CD14-positive monocyte (primary cell): ENCODE measurements around the gene GJA3. TPM values are rescaled to one million over a fixed set of nuclear protein-coding genes. Genes with fewer than 3 reads are reported as not detected.

ENCODE experiments used
- DNase-seq, 3 donors: peaks; one replicate each; pipeline ENCODE4 v3.0.0-alpha.2; 2011 to 2022
- H2AFZ ChIP-seq: 2 replicates; pipeline ENCODE4 v1.6.0; 2012; ENCODE audit warnings: mild to moderate bottlenecking, low read depth, low read length, inconsistent platforms; ENCODE audit not compliant: insufficient read depth, poor library complexity, severe bottlenecking
- H3K27ac ChIP-seq, 2 donors: 1 replicate in 1 of 2; 2 replicates in 1 of 2; pipeline ENCODE4 v1.5.1; 2012 to 2013; ENCODE audit warnings: low read length in 2 of 2, control low read depth in 1 of 2, inconsistent platforms in 1 of 2, low read depth in 1 of 2, mild to moderate bottlenecking in 1 of 2
- H3K27me3 ChIP-seq, 2 donors: one replicate each; pipeline versions ENCODE4 v1.6.0 to v1.6.1; 2011 to 2013; ENCODE audit warnings: low read length in 2 of 2; ENCODE audit not compliant: control insufficient read depth in 2 of 2, insufficient read depth in 2 of 2
- H3K36me3 ChIP-seq, 2 donors: replicated peaks in 1 of 2; 1 replicate in 1 of 2; 2 replicates in 1 of 2; pipeline versions ENCODE4 v1.5.1 to v1.6.1; 2012 to 2013; ENCODE audit warnings: low read length in 2 of 2, control low read depth in 1 of 2, inconsistent platforms in 1 of 2, mild to moderate bottlenecking in 1 of 2; ENCODE audit not compliant: insufficient read depth in 2 of 2, control insufficient read depth in 1 of 2
- H3K4me1 ChIP-seq, 2 donors: 1 replicate in 1 of 2; 2 replicates in 1 of 2; pipeline versions ENCODE4 v1.5.1 to v1.6.1; 2012 to 2013; ENCODE audit warnings: low read length in 2 of 2, control low read depth in 1 of 2, inconsistent platforms in 1 of 2, mild to moderate bottlenecking in 1 of 2, moderate library complexity in 1 of 2; ENCODE audit not compliant: insufficient read depth in 2 of 2, control insufficient read depth in 1 of 2
- H3K4me2 ChIP-seq: replicated peaks from 2 replicates; pipeline ENCODE3; 2012; ENCODE audit warnings: low read length, moderate library complexity, mild to moderate bottlenecking; ENCODE audit not compliant: poor library complexity, severe bottlenecking; ENCODE audit errors: extremely low read depth
- H3K4me3 ChIP-seq, 3 experiments: fragments of 200-600 bp in 1 of 3; sonication (generic) in 1 of 3; replicated peaks in 1 of 3; 1 replicate in 2 of 3; 2 replicates in 1 of 3; pipeline ENCODE4 v1.5.1; 2011 to 2013; ENCODE audit warnings: low read length in 3 of 3, mild to moderate bottlenecking in 3 of 3, control low read depth in 2 of 3, low read depth in 2 of 3, inconsistent platforms in 1 of 3, moderate library complexity in 1 of 3
- H3K79me2 ChIP-seq: 2 replicates; pipeline ENCODE4 v1.6.0; 2012; ENCODE audit warnings: mild to moderate bottlenecking, control low read depth, inconsistent platforms, low read length, moderate library complexity; ENCODE audit not compliant: insufficient read depth
- H3K9ac ChIP-seq: 2 replicates; pipeline ENCODE4 v1.6.0; 2017; ENCODE audit warnings: low read length, mild to moderate bottlenecking; ENCODE audit not compliant: insufficient read depth, poor library complexity, severe bottlenecking
- H3K9me3 ChIP-seq, 2 donors: replicated peaks in 1 of 2; 1 replicate in 1 of 2; 2 replicates in 1 of 2; pipeline versions ENCODE4 v1.5.1 to v1.6.1; 2012 to 2013; ENCODE audit warnings: low read length in 2 of 2, control low read depth in 1 of 2; ENCODE audit not compliant: control insufficient read depth in 1 of 2, insufficient read depth in 1 of 2
- H4K20me1 ChIP-seq: 2 replicates; pipeline ENCODE4 v1.6.0; 2012; ENCODE audit warnings: mild to moderate bottlenecking, low read length, control low read depth, moderate library complexity; ENCODE audit not compliant: insufficient read depth
- H3K27ac Mint-ChIP-seq, 7 donors: one replicate each; pipeline ENCODE4 v1.8.0; 2020; ENCODE audit warnings: mild to moderate bottlenecking in 7 of 7, mixed read lengths in 7 of 7, moderate library complexity in 6 of 7, inconsistent platforms in 2 of 7
- H3K27me3 Mint-ChIP-seq, 3 donors: one replicate each; pipeline ENCODE4 v1.8.0; 2021 to 2022; ENCODE audit warnings: low read depth in 3 of 3, mild to moderate bottlenecking in 3 of 3, mixed read lengths in 3 of 3, moderate library complexity in 3 of 3, inconsistent platforms in 1 of 3
- H3K36me3 Mint-ChIP-seq, 2 donors: one replicate each; pipeline ENCODE4 v1.8.0; 2020; ENCODE audit warnings: mixed read lengths in 2 of 2, inconsistent platforms in 1 of 2, mild to moderate bottlenecking in 1 of 2
- H3K4me1 Mint-ChIP-seq: one replicate; pipeline ENCODE4 v1.8.0; 2020; ENCODE audit warnings: mild to moderate bottlenecking, mixed read lengths
- H3K4me3 Mint-ChIP-seq, 2 donors: one replicate each; pipeline ENCODE4 v1.8.0; 2020; ENCODE audit warnings: mild to moderate bottlenecking in 2 of 2, mixed read lengths in 2 of 2, moderate library complexity in 1 of 2
- H3K9me3 Mint-ChIP-seq, 7 donors: one replicate each; pipeline ENCODE4 v1.8.0; 2020 to 2022; ENCODE audit warnings: mixed read lengths in 7 of 7, mild to moderate bottlenecking in 6 of 7, moderate library complexity in 6 of 7, inconsistent platforms in 2 of 7
- WGBS: methylation state at CpG from one replicate; pipeline ENCODE4 v1.1.5; 2013; ENCODE audit warnings: missing lambda C conversion rate; ENCODE audit not compliant: insufficient coverage; 5-methylcytosine and 5-hydroxymethylcytosine counted together
- intact Hi-C, 2 donors: fragments of 100-400 bp; cut with micrococcal nuclease; formaldehyde crosslinking; loops; one replicate each; pipeline versions ENCODE4 v1.15.0 to v1.15.1; 2023
- polyA plus RNA-seq, 3 donors: library from polyadenylated mRNA; depleted of rRNA in 1 of 3; unstranded in 2 of 3; stranded (reverse) in 1 of 3; fragments of 300-500 nt in 2 of 3; fragments of >200 nt in 1 of 3; fragmentation: Illumina TruSeq in 2 of 3; gene quantifications; 1 replicate in 2 of 3; 2 replicates in 1 of 3; pipeline ENCODE4 v1.2.3, GENCODE V29; 2012 to 2021
- TF ChIP-seq, protein P1 (sequence below): fragments of 200-600 bp; IDR thresholded peaks from one replicate; pipeline ENCODE4 v1.8.0; 2022; ENCODE audit warnings: antibody characterized with exemption, mild to moderate bottlenecking

The GJA3 gene
- polyA plus RNA-seq, 3 donors = not detected

DNA sequence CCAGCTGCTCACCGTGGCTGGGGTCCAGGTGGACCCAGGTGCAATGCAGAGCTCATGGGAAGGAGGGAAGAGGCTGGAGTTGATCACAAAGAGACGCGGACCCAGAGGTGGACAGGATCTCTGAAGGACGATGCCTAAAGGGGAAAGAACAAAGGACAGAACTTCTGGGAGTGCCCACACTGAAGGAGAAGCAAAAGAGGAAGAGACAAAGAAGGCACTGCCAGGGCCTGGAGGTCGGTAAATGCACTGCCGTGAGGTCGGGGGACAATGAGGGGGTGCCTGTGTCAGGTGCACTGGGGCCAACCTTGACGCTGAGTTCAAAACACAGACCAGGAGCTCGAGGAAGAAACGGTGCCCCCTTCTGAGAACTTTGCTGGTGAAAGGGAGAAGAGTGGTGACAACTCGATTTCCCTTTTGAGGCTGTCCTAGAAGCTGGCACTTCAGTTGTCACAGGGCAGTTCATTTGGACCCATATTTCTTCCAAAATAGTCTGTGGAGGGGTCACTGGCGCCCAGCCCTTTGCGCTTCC is 55.6 kb downstream of the GJA3 start:
- H3K27me3 Mint-ChIP-seq = peaks cover 5 to 19% (median 10%) of the 10 kb centered on the region in 3 donors
- no peaks in the 10 kb centered on the region for H3K79me2 ChIP-seq
- WGBS = 61% methylated on average over 13 of the region's 13 CpGs
- H4K20me1 ChIP-seq = no peaks in the 10 kb centered on the region
- H3K9me3 Mint-ChIP-seq = peaks cover 0 to 2% (median 0%) of the 10 kb centered on the region in 7 donors
- intact Hi-C loops = no loop called here
- H3K9me3 ChIP-seq = no peaks in the 10 kb centered on the region
- DNase-seq = peak in 2 of 3 donors; percentile 5 to 12
- H3K36me3 ChIP-seq = no peaks in the 10 kb centered on the region
- H3K9ac ChIP-seq = no peak overlapping the region
- peaks cover 24% of the 10 kb centered on the region for H3K4me1 Mint-ChIP-seq
- peak overlapping the region; percentile 10 to 23 for H3K27ac ChIP-seq
- peaks cover 2 to 9% of the 10 kb centered on the region in 2 donors for H3K27me3 ChIP-seq
- peak overlapping the region; percentile 75 for H2AFZ ChIP-seq
- peak overlapping the region in 1 of 3 experiments; percentile 57 for H3K4me3 ChIP-seq
- H3K4me2 ChIP-seq = peak overlapping the region; percentile 71
- H3K36me3 Mint-ChIP-seq = no peaks in the 10 kb centered on the region
- TF ChIP-seq, protein P1, sequence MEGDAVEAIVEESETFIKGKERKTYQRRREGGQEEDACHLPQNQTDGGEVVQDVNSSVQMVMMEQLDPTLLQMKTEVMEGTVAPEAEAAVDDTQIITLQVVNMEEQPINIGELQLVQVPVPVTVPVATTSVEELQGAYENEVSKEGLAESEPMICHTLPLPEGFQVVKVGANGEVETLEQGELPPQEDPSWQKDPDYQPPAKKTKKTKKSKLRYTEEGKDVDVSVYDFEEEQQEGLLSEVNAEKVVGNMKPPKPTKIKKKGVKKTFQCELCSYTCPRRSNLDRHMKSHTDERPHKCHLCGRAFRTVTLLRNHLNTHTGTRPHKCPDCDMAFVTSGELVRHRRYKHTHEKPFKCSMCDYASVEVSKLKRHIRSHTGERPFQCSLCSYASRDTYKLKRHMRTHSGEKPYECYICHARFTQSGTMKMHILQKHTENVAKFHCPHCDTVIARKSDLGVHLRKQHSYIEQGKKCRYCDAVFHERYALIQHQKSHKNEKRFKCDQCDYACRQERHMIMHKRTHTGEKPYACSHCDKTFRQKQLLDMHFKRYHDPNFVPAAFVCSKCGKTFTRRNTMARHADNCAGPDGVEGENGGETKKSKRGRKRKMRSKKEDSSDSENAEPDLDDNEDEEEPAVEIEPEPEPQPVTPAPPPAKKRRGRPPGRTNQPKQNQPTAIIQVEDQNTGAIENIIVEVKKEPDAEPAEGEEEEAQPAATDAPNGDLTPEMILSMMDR = no peak
- peaks cover 10 to 14% of the 10 kb centered on the region in 2 donors for H3K4me1 ChIP-seq
- peak overlapping the region; percentile 74 to 88 for H3K4me3 Mint-ChIP-seq
- peak overlapping the region; percentile 22 to 87 (median 63) for H3K27ac Mint-ChIP-seq

DNA sequence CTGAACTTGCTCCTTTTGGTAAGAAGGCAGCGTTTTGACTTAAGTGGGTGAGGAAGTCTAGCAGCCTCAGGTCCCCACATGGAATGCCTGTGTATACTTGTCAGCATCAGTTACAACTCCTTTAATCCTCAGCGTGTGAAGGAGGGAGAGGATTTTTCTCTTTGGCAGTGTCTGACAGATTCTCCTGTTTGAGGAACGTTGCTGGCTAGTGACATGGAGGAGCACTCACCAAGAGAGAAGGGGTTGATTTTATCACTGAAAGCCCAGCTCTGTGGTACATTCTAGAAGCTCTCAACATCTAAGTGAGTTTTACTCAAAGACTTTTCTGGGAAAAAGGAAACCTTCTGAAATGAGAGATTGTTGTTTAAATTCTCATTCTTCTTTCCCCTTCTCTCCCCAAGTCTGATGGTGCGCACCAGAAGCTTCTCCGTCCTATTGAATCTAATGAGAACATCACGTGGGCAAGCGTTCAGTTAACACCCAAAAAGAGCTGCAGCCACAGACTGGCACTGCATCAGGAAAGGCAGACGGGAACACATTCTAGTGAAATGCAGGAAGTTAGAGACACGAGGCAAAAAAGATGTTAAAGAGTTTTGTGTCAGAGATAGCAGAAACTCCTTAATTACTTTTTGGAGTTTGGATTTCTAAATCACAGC is 58.2 kb downstream of the GJA3 start:
- Histone ChIP-seq H3K9me3 (no peaks in the 10 kb centered on the region), H3K79me2 (no peaks in the 10 kb centered on the region), H3K4me1 (peaks cover 10 to 14% of the 10 kb centered on the region in 2 donors), H3K9ac (no peak overlapping the region), H2AFZ (no peak overlapping the region), H3K27ac (no peak overlapping the region), H3K36me3 (no peaks in the 10 kb centered on the region), H3K4me3 (no peak overlapping the region), H4K20me1 (no peaks in the 10 kb centered on the region), H3K4me2 (no peak overlapping the region), H3K27me3 (peaks cover 7 to 20% of the 10 kb centered on the region in 2 donors)
- H3K27me3 Mint-ChIP-seq = peaks cover 10 to 17% (median 10%) of the 10 kb centered on the region in 3 donors
- H3K4me3 Mint-ChIP-seq = peak overlapping the region in 1 of 2 donors; percentile 3
- DNase-seq = no peak
- no peaks in the 10 kb centered on the region for H3K36me3 Mint-ChIP-seq
- peaks cover 24% of the 10 kb centered on the region for H3K4me1 Mint-ChIP-seq
- TF ChIP-seq, protein P1 = no peak
- WGBS = 28% methylated on average over 3 of the region's 9 CpGs
- peaks cover 0 to 2% (median 0%) of the 10 kb centered on the region in 7 donors for H3K9me3 Mint-ChIP-seq
- intact Hi-C loops = no loop called here
- H3K27ac Mint-ChIP-seq = no peak overlapping the region
